Left lung (tissue), 10 donors: ENCODE data around the gene PRKCE. TPM values are rescaled to one million over a fixed set of nuclear protein-coding genes. Genes with fewer than 3 reads are reported as not detected.

Experiments
- ATAC-seq: fragments of 200-7000 bp; cut with Tn5 transposase; one replicate; pipeline ENCODE4 v1.9.1; 2020; ENCODE audit warnings: moderate library complexity
- DNase-seq, 4 donors: peaks; one replicate each; pipeline ENCODE4 v3.0.0-alpha.2; 2013 to 2020
- H3K27ac ChIP-seq, 2 donors: fragments of 200-600 bp; sonication (generic) in 1 of 2; one replicate each; pipeline versions ENCODE4 v1.5.0 to v1.8.0; 2020 to 2021
- H3K27me3 ChIP-seq, 2 donors: fragments of 200-600 bp; sonication (generic) in 1 of 2; one replicate each; pipeline versions ENCODE4 v1.5.0 to v1.8.0; 2020 to 2021
- H3K36me3 ChIP-seq, 2 donors: fragments of 200-600 bp; sonication (generic) in 1 of 2; one replicate each; pipeline versions ENCODE4 v1.5.0 to v1.8.0; 2020 to 2021
- H3K4me1 ChIP-seq, 2 donors: fragments of 200-600 bp; one replicate each; pipeline ENCODE4 v1.8.0; 2021
- H3K4me3 ChIP-seq, 2 donors: fragments of 200-600 bp; sonication (generic) in 1 of 2; one replicate each; pipeline versions ENCODE4 v1.5.0 to v1.8.0; 2020 to 2021; ENCODE audit warnings: mild to moderate bottlenecking in 1 of 2
- H3K9me3 ChIP-seq, 2 donors: fragments of 200-600 bp; sonication (generic) in 1 of 2; one replicate each; pipeline versions ENCODE4 v1.5.0 to v1.8.0; 2020 to 2021
- intact Hi-C, 2 donors: fragments of 100-400 bp; cut with DNase I; formaldehyde crosslinking; loops; one replicate each; pipeline versions ENCODE4 v1.11.2 to v1.14.2; 2022
- polyA plus RNA-seq, 6 donors: library from polyadenylated mRNA; unstranded; fragments of 120-200 nt; gene quantifications; one replicate each; pipeline ENCODE4 v1.2.1, GENCODE V29; 2013; ENCODE audit not compliant: insufficient read length in 6 of 6
- total RNA-seq, 2 donors: library from RNA; stranded (reverse); fragmentation: NEBNext Ultra II Directional; extraction: Animal tissue kit (Norgen Biotek cat#: 25700); gene quantifications; one replicate each; pipeline ENCODE4 v1.2.1, GENCODE V29; 2021
- TF ChIP-seq, protein P1 (sequence below), 2 donors: fragments of 200-600 bp; sonication (generic) in 1 of 2; IDR thresholded peaks; one replicate each; pipeline versions ENCODE4 v1.5.0 to v1.8.0; 2021; ENCODE audit warnings: antibody characterized with exemption in 2 of 2
- donor health status: DM: no; HTN: yes; CAD: no.
- donor health status: DM: no; HTN: no; CAD: no.

PRKCE gene
- total and polyA plus RNA-seq, 8 donors: 12.0 to 56.9 (median 14.7) TPM

DNA sequence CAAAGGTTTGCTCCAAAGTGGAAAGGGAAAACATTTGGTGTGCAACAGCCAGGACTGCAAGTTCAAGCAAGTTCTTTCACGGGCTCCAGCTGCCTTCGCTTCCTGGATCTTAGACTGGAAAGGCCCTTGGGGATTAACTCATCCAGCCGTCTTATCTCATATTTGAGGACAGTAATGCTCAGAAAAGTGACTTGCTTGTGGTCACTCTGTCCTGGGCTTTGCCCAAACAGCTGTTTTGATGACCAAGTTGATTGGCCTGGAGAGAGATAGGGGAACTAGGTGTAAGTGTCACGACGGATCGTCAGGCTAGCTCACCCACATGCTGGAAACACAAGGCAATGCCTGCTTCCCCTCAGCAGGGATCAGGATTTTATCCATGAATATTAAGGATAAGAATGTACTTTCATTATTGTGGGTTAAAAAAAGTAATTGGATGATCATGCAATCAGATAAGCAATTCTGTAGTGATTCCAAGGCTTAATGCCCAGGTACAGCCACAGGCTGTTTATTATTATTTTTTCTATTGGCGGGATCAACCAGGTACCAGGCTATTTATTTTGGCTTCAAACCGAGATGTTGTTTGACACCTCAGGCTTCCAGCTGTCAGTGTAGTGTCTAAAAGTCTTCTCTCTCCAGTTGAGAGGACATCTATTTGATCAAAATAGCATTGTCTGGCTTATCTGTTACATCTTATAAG is 483.2 kb downstream of the PRKCE start:
- no peak for ATAC-seq
- Histone ChIP-seq H3K36me3 (no peaks in the 10 kb centered on the region), H3K4me3 (no peak overlapping the region), H3K27me3 (no peaks in the 10 kb centered on the region), H3K27ac (peak overlapping the region in 1 of 2 donors; percentile 29), H3K9me3 (no peaks in the 10 kb centered on the region), H3K4me1 (peaks cover 13 to 14% of the 10 kb centered on the region in 2 donors)
- intact Hi-C loops: no loop called here
- DNase-seq: peak in 1 of 4 donors; percentile 24
- TF ChIP-seq, protein P1, sequence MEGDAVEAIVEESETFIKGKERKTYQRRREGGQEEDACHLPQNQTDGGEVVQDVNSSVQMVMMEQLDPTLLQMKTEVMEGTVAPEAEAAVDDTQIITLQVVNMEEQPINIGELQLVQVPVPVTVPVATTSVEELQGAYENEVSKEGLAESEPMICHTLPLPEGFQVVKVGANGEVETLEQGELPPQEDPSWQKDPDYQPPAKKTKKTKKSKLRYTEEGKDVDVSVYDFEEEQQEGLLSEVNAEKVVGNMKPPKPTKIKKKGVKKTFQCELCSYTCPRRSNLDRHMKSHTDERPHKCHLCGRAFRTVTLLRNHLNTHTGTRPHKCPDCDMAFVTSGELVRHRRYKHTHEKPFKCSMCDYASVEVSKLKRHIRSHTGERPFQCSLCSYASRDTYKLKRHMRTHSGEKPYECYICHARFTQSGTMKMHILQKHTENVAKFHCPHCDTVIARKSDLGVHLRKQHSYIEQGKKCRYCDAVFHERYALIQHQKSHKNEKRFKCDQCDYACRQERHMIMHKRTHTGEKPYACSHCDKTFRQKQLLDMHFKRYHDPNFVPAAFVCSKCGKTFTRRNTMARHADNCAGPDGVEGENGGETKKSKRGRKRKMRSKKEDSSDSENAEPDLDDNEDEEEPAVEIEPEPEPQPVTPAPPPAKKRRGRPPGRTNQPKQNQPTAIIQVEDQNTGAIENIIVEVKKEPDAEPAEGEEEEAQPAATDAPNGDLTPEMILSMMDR (IDR thresholded peaks at IDR 0.05): no peak

DNA sequence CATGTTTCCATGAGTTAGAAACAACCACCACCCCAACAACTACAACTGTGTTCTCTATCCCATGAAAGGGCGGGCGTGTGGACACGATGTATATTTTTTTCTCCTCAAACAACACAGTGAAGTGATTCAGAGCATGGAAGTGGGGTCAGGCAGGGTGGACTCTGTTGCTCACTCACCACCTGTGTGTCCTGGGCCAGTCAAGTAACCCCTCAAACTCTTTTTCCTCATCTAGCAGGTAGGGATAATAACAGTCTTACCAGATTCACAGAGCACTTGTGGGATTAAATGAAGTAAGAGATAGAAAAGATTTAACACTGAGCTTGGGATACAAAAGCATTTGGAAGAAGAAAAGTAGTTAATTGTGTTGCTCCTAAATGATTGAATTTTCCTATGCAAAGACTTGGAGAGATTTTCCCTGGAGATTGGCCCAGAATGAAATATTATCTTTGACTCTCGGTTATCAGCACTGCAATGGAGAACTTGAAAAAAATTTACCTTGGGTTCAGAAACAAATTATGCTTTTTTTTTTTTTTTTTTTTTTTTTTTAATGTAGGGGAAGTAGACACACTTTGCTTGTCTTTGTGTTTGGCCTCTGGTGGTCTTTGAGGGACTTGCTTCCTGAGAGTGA is 483.9 kb downstream of the PRKCE start:
- intact Hi-C loops: no loop called here
- peak overlapping the region in 1 of 2 donors; percentile 29 for H3K27ac ChIP-seq
- no peak for ATAC-seq
- H3K4me1 ChIP-seq: peaks cover 13 to 14% of the 10 kb centered on the region in 2 donors
- no peak for DNase-seq
- TF ChIP-seq, protein P1 (IDR thresholded peaks at IDR 0.05): no peak
- H3K27me3 ChIP-seq: no peaks in the 10 kb centered on the region
- H3K36me3 ChIP-seq: no peaks in the 10 kb centered on the region
- no peaks in the 10 kb centered on the region for H3K9me3 ChIP-seq
- no peak overlapping the region for H3K4me3 ChIP-seq

DNA sequence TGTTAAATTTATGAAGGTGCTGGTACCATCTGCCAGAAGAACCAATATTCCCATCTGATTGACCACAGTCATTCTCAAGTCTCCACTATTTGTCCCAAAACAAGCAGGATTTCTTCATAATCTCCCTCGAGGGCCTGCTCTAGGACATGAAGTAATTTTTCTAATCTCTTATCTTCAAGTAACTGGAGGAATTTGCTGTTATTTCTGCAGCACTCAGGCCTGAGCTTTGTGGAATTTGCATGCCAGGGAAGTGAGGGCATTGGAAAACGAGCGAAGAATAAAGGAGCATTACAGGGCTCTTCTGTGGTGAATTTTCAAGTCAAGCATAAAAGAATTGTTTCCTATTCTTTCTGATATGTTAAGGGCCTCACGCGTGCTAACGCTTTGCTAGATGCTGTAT is 484.5 kb downstream of the PRKCE start:
- Histone ChIP-seq H3K4me3 (no peak overlapping the region), H3K27me3 (no peaks in the 10 kb centered on the region), H3K36me3 (no peaks in the 10 kb centered on the region), H3K27ac (peak overlapping the region; percentile 29 to 45), H3K9me3 (no peaks in the 10 kb centered on the region), H3K4me1 (peaks cover 13 to 14% of the 10 kb centered on the region in 2 donors)
- intact Hi-C loops: no loop called here
- ATAC-seq (peak; percentile 87), DNase-seq (peak in 1 of 4 donors; percentile 49)
- TF ChIP-seq, protein P1 (IDR thresholded peaks at IDR 0.05): no peak

DNA sequence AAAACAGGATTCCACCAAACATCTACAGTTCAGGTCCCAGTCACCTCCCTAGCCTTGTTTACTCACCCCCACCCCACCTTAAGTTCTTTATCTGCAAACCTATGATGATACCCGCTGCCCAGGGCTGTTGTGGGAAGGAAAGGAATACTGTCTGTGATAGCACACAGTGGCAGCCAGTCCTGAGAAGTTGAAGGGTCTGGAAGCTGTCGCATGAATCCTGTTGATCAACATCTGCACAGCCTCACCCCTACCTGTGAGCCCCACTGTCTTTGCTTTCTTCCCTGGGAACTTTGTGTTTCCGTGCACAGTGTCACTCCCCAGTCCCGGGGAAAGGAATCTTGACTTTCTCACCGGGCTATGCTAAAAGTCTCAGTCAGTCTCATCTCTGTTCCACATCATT is 485.0 kb downstream of the PRKCE start:
- H3K27me3 ChIP-seq: no peaks in the 10 kb centered on the region
- TF ChIP-seq, protein P1 (IDR thresholded peaks at IDR 0.05): no peak
- peaks cover 13 to 14% of the 10 kb centered on the region in 2 donors for H3K4me1 ChIP-seq
- H3K4me3 ChIP-seq: no peak overlapping the region
- no peaks in the 10 kb centered on the region for H3K36me3 ChIP-seq
- intact Hi-C loops: no loop called here
- no peak for DNase-seq
- ATAC-seq: peak; percentile 20
- peak overlapping the region; percentile 29 to 45 for H3K27ac ChIP-seq
- no peaks in the 10 kb centered on the region for H3K9me3 ChIP-seq

DNA sequence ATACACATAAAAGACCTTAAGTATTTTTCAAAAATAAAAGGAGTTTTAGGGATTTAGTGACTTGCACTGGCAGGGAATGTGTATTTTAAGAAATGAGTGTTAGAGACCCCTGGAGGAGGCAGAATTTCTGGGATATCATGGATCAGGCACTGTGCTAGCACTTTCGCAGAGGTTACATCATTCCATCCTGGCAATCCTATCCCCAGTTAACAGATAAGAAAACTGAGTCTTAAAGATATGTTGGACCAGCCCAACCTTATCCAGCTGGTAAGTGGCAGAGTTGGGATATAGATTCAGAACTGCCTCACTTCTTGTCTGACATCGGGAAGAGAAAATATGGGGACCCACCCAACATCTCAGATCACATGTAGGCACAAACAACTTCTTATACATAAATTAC is 485.5 kb downstream of the PRKCE start:
- no peak for DNase-seq
- intact Hi-C loops: no loop called here
- H3K9me3 ChIP-seq: no peaks in the 10 kb centered on the region
- H3K4me3 ChIP-seq: no peak overlapping the region
- H3K27ac ChIP-seq: no peak overlapping the region
- TF ChIP-seq, protein P1 (IDR thresholded peaks at IDR 0.05): no peak
- ATAC-seq: no peak
- no peaks in the 10 kb centered on the region for H3K27me3 ChIP-seq
- H3K4me1 ChIP-seq: peaks cover 13 to 14% of the 10 kb centered on the region in 2 donors
- no peaks in the 10 kb centered on the region for H3K36me3 ChIP-seq
